ENCODE results near the gene SOX4. TPM values are rescaled to one million over a fixed set of nuclear protein-coding genes. Genes with fewer than 3 reads are reported as not detected.
A peak's percentile ranks its signal among the peaks of the same experiment; 100 is the strongest.
"Not testable (repeated sequence)": the region's sequence is repeated elsewhere in the genome, so short reads cannot be mapped to it uniquely, and the experiment has no call there.

SOX4 gene
- total RNA-seq, result 18.6 TPM

DNA sequence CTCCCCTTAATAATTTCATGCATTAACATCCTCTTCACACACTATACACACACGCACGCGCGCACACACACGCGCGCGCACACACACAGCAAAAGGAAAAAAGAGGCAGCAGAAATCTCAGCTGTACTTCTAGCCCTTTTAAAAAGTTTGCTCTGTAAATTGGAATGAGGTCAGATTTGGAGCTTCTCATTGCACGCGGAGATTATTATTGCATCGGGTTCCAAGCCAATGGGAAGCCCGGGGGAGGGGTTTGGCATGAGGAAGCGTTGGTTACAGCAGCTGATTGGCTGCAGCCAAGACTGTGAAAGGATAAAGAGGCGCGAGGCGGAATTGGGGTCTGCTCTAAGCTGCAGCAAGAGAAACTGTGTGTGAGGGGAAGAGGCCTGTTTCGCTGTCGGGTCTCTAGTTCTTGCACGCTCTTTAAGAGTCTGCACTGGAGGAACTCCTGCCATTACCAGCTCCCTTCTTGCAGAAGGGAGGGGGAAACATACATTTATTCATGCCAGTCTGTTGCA is at the start of gene SOX4:
SOX4 (plus strand) TSS at position 340 of the 515 bp plus-strand sequence. CDS start 784 bp downstream, outside the sequence.
- ATAC-seq (peak; percentile 86), DNase-seq (ENCODE audit: low spot score) (peak; percentile 95)
- intact Hi-C loops (cut with DNase I), result no loop called here

GRCh38 chr6:21552286-21552685 is 41.3 kb upstream of the SOX4 start:
- intact Hi-C loops (cut with DNase I); ATAC-seq; DNase-seq (ENCODE audit: low spot score): not testable (repeated sequence)

DNA sequence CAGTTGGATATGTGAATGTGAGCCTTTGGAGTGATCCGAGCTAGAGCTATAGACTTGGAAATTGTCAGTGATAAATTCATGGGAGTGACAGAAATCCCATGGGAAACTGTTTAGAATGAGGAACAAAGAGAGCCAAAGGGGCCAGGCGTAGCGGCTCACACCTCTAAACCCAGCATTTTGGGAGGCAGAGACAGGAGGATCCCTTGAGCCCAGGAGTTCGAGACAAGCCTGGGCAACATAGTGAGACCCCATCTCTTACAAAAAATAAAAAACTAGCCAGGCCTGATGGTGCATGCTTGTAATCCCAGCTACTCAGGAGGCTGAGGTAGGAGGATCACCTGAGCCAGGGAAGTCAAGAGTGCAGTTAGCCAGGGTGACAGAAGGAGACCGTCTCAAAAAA is 39.3 kb upstream of the SOX4 start:
- intact Hi-C loops (cut with DNase I), result no loop called here
- ATAC-seq, result no peak
- DNase-seq (ENCODE audit: low spot score), result no peak

DNA sequence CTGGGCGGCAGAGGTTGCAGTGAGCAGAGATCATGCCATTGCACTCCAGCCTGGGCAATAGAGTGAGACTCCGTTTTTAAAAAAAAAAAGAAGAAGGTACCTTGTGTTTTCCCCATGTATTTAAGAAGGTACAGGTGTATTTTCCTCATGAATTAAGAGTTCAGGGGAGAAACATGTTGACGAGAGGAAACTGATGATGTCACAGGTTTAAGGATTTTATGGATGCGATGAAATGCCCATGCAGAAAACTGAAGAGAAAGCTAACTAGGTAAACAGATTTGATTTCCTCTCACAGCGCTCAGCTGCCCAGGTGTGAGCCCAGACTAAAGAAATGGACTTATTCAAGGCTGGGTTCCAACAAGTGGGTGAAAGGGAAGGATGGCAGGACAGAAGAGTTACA is 38.4 kb upstream of the SOX4 start:
- no peak for DNase-seq (ENCODE audit: low spot score)
- intact Hi-C loops (cut with DNase I), result no loop called here
- ATAC-seq, result no peak

DNA sequence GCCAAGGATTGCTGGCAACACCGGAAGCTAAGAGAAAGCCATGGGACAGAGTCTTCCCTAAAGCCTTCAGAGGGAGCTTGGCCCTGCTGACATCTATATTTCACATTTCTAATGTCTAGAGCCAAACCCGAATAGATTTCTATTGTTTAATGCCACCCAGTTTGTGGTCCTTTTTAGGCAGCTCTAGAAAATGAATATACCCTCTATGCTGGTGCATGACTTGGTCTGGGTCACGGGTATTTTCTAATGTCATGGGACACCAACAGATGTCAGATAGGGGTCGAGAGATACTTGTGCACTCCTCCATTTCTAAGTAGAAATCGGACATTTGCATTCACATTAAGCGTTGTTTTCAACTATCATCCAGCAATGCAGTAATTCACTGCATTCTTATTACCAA is 37.0 kb upstream of the SOX4 start:
- ATAC-seq (no peak), DNase-seq (ENCODE audit: low spot score) (no peak)
- intact Hi-C loops (cut with DNase I), result no loop called here

GRCh38 chr6:21556968-21557721 is 36.4 kb upstream of the SOX4 start:
- peak; percentile 39 for ATAC-seq
- no peak for DNase-seq (ENCODE audit: low spot score)
- intact Hi-C loops (cut with DNase I), result no loop called here

GRCh38 chr6:21559238-21559637 is 34.3 kb upstream of the SOX4 start:
- ATAC-seq (no peak), DNase-seq (ENCODE audit: low spot score) (no peak)
- intact Hi-C loops (cut with DNase I), result no loop called here

- DNase-seq (ENCODE audit: low spot score), result no peak
- no peak for ATAC-seq
- intact Hi-C loops (cut with DNase I), result no loop called here
Observed at GRCh38 chr6:21560249-21560648, 33.3 kb upstream of the SOX4 start.

- intact Hi-C loops (cut with DNase I), result no loop called here
- no peak for ATAC-seq
- DNase-seq (ENCODE audit: low spot score), result no peak
Observed at GRCh38 chr6:21565431-21565830, 28.1 kb upstream of the SOX4 start.

DNA sequence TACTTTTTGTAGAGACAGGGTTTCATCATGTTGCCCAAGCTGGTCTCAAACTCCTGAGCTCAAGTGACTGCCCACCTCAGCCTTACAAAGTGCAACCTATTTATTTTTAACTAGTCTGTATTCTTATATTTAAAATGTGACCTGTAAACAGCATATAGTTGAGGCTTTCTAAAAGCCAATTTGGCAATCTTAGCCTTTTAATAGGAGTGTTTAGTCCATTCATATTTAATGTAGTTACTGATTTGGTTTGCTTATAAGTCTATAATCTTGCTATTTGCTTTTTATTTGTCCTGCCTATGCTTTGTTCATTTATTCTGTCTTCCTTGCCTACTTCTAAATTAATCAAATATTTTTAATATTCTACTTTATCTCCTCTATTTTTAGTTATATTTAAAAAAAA is 15.0 kb upstream of the SOX4 start:
- no peak for ATAC-seq
- no peak for DNase-seq (ENCODE audit: low spot score)
- intact Hi-C loops (cut with DNase I), result no loop called here

DNA sequence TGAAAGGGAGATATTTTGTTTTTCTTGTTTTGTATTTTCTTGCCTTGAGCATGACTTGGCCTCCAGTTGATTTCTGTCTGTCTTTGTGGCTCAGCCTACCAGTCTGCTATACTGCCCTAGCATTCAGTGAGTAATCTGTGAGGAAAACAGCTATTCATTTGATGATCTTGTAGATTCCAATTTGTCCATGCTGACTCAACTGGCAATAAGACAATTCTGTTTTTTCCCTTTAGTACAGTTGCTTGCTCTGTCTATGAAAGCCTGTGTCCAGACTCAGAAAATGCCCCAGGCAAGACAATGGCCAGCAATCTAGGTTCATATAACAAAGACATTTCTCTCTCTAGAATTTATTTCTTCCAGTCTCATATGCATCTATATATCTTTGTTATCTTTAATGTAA is 10.9 kb upstream of the SOX4 start:
- intact Hi-C loops (cut with DNase I), result no loop called here
- ATAC-seq (no peak), DNase-seq (ENCODE audit: low spot score) (no peak)

DNA sequence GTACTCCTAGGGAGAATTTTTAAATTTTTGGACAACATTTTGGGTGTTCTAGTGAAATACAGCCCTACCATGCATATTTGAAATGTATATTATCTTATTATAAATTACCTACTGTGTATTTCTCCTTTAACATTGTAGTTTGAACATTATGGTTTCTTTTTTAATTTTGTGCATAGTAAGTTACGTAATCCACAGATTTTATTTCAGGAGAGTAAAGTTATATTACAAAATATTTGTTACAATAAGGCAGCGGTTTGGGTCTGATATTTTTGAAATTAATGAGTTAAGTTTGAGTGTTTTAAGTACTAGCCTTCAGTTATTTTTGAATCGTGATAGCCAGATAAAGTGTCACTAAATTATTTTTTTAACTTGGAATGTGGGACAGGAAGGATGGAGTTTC is 7.3 kb upstream of the SOX4 start:
- DNase-seq (ENCODE audit: low spot score), result no peak
- ATAC-seq, result no peak
- intact Hi-C loops (cut with DNase I), result no loop called here

DNA sequence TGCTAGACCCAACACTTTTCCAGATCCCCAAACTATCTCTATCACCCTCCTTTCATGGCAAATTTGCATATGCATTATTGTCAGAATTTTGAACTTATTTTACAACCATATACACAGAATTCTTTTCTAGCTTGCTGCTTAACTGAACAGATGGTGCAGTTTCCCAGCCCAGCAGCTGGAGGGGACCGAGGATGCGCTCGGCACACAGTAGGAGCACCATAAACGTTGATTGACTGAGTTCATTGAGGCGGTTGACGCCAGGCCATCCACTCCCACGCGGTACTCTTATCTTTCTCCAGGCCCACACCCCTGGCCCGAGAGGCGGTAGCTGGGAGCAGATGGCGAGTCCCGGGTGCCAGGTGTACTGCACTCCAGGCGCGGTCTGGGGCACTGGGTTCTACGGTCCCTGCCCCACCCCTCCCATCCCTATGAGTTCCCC is 6.8 kb upstream of the SOX4 start:
- ATAC-seq, result peak; percentile 67
- intact Hi-C loops (cut with DNase I), result no loop called here
- DNase-seq (ENCODE audit: low spot score), result no peak

- ATAC-seq (peak; percentile 67), DNase-seq (ENCODE audit: low spot score) (peak; percentile 73)
- intact Hi-C loops (cut with DNase I), result no loop called here
Observed at GRCh38 chr6:21587179-21587960, 6.2 kb upstream of the SOX4 start.

DNA sequence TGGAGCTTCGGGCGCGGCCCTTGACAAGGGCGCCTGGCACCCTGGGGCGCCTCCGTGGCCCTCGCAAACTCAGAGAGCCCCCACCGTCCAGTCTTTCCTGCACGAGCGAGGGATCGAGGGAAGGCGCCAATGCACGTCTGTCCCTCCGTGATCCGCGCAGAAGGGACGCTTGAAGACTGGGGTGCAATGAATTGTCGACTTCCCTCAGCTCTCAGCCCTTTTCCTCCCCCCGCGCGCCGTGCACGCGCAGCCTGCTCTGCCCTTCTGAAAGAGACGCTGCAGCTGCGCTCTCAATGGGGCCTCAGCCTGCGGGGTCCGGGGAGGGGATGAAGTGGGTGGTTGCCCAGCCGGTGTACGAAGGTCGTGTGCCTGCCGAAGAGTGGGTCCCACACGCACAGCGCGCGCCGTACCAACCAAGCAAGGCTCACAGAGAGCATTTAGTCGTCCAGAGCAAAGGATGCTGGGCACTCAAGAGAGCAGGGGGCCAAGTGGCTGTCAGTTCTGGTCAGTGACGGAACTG is 5.5 kb upstream of the SOX4 start:
- peak; percentile 72 for ATAC-seq
- DNase-seq (ENCODE audit: low spot score), result peak; percentile 79
- intact Hi-C loops (cut with DNase I), result no loop called here

DNA sequence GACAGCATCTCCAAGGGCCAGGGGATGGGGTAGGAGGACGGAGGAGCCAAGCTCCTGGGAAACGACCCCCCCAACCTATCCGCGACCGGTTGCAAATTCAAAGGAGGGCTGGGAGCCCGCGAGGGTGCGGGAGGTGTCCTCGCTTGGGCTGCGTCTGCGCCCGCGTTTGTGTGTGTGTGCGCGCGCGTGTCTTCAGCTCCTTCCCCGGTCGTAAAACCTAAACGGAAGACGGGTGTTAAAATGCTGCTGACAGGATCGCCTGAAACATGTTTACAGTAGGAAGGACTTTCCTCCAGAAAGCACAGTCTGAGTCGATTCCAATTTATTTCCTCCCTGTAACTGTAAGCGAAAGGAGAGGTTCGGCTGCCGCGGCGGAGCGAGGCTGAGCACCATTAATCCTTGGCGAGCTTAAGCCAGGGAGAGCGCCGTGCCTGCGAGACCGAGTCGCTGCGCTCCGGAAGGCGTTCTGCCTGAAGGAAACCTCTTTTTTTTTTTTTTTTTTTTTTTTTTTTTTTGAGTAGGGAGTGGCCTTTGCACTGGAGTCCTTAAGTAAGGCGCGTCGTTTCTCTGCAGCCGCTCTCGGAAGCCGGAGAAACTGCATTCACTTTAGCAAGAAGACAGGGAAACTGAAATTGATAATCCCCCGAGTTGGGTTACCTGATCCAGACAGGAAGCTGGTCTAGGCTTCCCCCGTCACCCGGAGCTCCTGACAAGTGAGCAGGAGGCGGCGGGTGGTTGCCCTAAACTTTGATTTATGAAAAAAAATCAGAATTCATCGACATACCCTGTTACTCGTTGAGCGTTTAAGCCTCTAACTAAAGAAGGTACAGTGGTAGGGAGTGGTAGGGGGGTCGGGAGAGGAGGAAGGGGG is 4.8 kb upstream of the SOX4 start:
- intact Hi-C loops (cut with DNase I), result no loop called here
- ATAC-seq (peak; percentile 63), DNase-seq (ENCODE audit: low spot score) (peak; percentile 80)

DNA sequence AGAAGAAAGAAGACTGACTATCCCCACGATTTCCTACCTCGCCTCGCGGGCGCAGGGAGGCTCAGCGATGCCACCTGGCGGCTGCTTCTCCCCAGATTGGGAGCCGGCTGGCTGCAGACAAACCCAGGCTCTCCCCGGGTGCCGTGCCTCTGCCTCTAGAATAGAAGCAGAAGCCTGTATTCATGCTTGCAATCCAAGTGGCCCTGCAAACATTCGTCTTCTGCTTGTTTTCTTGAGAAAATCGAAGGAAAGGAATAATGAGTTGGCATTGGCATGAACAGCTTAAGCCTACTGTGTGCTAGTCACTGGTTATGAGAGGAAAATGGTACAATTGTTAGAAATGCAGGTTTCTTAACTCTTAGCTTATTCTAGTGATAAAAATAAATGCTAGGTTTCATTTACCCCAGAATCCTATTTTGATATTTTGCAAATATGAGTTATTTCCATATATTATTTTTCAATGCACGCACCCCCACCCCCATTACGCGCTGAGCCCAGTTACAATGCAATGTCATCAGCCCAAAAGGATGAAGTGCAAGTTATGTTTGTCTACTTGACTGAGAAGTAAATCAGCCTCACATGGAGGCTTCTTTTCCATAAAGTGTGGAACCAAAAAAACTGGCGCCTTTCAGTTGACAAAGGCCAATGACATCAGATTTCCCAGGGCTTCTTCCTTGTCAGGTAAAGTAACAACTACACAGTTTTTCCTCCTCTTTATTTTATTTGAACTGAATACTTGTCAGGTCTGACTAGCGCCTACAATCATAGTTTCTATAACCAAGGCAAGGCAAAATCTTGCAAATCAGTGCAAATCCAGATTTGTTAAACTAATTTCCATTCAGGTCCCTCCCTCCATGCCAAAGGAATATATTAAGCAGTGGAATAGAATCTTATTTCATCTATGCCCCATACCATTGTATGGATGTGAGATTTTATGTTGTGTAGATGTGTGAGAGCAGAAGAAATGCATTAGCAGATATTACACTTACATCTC is 3.9 kb upstream of the SOX4 start:
- DNase-seq (ENCODE audit: low spot score) (peak; percentile 95), ATAC-seq (peak; percentile 76)
- intact Hi-C loops (cut with DNase I), result no loop called here

GRCh38 chr6:21590346-21590745 is 3.2 kb upstream of the SOX4 start:
- ATAC-seq (no peak), DNase-seq (ENCODE audit: low spot score) (no peak)
- intact Hi-C loops (cut with DNase I), result no loop called here

Measured in sciatic nerve (tissue), 2 donors.